Measurements from ENCODE around the gene ARHGAP22.

ARHGAP22 gene

DNA sequence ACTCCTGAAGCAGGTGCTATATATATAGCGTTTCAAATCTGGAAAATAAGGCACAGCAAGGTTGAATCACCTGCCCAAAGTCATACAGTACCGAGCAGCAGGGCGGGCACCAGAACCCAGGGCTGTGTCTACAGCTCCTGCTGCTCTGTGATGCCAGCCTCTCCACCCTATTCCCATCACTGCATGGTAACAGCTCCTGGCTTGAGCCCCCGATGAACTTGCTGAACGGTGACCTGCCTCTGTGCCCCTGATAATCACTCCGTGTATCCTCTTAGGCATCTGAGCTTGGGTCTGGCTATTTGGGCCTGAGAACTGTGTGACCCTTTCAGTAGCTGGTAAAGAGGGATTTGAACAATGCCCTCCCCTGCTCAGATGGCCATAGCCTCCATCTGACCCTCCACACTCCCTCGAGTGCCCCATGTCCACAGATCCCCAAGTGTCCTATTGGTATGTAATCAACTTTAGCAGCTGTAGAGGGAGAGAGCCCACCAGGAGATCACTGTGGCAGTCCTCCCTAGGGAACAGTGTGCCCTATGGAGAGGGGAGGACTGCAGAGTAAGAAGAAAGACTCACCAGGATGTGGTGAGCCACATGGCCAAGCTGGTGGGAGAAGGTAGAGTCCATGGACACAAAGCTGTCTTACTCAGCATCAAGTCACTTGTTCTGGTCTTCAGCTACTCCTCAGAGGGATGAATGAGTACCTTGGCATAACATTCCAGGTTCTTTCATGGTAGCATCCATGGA is 1.1 kb upstream of the ARHGAP22 start:
- no peak for FAIRE-seq

DNA sequence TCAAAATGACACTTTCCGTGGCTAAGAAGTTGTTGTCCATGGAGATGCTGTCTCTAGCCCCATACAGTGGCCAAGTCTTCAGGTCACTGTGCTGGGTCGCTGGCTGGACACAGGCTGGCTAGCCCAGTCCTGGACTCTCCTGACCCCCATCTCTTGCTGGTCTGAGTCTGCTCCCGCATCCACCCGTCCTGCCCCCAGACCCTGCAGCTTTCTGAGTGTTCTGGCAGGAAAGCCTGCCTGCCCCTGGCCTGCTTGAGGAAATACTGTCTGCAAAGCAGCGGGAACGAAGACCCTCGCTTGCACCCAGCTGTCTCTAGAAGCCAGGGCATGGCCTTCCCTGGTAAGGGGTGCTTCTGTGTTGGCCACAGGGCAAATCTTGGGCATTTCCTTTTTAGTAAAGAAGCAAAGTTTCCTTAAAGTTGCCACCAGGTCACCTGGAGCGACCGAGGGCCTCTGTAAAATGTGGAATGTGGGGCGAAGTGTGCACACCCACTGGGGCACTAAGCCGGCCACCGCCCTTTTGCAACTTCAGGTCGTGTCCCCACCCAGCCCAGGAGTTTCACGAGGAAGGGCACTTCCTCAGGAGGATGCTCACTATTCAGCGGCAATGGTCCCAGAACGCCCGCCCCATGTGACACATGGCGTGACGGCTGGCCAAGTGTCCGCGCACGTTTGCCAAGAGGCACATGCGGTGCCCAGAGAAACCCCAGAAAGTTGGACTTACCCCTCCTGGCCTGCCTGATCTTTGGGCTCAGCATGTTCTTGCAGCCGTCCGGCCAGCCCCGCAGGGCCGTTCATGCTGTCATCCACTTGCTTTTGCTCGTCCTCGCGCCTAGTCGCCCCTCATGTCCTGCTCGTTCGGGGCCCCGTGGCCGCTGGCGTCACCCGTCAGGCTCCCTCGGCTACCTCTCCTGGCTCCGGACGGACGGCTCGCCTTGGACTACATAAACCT is 558 bp downstream of the ARHGAP22 start:
- no peak for FAIRE-seq

DNA sequence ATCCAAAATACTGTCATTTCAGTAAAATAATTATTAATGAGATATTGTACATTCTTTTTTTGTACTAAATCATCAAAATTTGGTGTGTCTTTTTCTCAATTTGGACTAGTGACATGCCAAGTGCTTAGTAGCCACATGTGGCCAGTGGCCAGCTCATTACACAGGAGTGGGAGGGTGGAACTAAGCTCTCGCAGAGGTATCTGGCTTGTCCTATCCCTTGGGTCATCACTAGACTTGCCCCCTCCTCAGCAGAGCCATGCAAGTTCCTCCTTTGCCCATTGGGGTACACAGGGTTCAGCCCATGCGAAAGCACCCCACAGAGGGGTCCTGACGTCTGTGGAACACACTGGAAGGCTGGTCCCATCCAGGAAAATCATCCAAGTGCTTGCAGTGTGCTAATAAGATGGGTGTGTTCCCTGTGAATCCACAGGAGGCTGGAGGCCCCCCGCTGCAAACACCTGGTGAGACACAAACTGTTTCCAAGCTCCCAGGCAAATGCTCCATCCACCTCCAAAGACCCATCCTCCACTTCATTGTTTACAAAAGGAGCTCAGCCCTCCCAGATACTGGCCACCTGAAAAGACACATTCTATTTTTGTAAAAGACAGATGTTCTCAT is 1.3 kb downstream of the ARHGAP22 start:
- no peak for FAIRE-seq

DNA sequence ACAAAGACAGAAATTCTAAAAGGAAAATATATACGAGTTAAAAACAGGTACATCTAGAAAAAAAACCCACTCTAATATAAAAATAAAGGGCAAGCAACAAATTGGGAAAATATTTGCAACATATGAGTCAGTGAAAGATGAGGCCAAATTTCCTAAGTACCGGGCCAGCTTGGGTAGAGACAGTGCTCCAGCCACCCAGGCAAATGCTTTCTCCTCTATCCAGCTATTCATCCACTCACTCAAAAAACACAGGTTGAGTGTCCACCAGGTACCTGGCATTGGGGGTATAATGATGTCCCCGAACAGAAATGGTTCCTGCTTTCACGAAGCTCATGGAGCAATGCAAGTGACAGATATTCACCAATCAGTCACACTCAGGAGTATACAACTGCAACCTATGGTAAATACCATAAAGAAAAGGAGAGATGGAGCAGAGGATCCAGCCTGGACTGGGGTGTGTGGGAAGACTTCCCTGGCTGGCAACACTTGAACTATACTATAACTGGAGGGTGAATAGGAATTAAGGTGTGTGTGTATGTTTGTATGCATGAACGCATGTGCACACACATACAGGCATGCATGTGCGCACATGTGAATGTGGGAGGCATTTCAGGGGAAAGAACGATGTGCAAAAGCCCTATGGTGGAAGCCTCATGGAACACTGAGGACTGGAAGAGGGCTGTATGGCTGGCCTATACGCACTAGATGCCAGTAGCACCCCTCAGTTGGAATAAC is 2.3 kb downstream of the ARHGAP22 start:
- no peak for FAIRE-seq

DNA sequence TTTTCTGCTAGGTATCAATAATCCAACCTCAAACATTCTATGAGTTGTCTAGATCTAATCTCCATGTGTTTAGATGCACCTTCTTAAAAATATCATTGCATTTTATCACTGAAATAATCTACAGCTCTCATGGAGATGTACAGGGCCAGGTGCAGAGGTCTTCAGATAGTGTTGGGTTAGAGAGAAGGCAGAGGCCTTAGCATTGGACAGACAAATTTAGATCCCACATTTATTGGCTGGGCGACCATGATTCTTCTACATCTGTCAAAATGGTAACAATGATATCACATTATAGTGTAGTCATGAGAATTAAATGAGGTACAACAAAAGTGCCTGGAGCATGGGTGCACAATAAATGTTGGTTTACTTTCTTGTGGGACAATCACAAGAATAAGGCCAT is 3.1 kb downstream of the ARHGAP22 start:
- FAIRE-seq: no peak

DNA sequence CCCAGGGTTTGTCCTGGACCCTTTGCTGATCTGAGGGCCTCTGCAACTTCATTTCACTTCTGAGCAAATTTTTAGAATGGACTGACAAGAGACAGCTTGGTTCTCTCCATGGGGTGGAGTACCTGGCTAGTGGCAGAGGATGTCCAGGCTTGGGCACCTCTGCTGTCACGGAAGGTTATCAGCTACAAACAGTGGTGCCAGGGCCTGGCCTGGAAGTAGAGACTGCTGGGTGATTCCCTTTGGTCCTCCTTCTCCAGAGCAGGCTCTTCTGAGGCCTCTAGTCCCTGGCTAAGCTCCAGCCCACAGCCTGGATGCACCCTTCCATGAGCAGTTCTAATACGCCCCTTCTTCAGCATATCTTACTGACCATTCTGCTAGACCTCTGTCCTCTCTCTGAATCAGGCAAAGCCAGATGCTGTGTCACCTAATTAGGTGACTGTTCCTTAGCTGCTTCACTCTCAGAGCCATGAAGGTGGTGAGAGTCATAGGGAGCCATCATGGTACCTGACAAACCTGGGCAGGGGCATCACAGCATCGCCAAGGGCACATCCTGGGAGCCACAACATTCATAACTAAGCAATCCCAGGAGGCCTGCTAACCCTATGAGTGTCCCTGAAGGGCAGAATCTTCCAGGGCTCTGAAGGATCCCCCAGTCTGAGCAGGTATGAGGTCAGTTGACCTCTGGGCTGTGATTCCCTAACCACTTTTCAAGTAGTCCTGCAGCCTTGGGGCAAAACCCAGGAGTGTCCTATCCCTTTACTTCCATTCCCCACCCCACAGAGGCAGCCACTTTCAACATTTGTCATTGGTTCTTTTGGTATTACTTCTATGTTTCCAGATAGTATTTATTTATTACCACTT is 4.0 kb downstream of the ARHGAP22 start:
- FAIRE-seq: no peak

DNA sequence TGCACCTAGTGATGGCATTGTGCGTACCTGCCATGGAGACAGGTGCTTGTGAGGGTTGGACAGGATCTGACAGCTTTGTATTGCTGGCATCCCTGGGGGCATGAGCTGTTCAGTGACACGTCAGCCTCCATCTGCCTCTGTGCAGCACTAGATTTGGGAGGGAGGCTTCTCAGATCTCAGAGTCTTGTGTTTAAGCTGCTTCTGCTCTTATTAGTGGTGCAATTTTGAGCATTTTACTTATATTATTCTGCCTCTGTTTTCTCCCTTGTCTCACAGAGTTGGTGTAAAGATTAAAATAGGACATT is 5.1 kb downstream of the ARHGAP22 start:
- no peak for FAIRE-seq

DNA sequence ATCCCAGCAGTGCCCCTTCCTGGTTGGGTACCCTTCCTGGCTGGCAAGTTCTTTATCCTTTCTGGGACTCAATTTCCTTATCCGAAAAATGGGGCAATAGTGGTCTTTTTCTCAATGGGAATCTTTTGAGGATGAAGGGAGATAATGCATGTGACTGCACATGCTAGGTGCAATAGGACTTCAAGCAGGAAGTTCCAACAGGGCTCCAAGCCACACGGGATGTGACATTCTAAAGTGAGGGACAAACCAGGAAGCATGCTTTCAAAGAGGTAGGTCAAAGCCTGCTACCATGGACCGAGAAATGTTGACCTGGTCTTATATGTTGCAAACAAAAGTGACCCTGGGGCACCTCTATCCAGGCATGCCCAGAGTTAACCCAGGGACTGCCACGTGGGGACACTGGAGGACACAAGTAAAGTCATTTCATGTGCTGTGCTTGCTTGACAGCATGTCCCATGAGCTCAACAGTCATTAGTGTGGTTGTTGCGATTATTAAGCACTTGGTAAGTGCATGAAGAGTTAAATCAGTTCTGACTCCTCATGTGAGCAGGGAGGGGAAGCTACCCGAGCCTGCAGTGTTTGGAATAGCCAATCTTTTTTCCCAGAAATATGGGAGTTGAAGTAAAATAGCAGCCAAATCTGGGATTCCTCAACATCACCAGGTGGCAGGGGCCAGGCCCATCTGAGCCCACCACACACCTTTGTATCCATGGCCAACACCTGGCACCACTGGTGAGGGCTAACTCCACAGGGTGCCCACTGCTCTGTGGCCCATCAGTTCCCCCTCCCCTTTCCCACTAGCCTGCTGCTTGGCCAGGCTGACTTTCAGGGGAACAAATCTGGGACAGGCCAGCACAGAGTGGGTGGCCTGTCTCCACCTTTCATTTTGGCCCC is 5.7 kb downstream of the ARHGAP22 start:
- FAIRE-seq: no peak

DNA sequence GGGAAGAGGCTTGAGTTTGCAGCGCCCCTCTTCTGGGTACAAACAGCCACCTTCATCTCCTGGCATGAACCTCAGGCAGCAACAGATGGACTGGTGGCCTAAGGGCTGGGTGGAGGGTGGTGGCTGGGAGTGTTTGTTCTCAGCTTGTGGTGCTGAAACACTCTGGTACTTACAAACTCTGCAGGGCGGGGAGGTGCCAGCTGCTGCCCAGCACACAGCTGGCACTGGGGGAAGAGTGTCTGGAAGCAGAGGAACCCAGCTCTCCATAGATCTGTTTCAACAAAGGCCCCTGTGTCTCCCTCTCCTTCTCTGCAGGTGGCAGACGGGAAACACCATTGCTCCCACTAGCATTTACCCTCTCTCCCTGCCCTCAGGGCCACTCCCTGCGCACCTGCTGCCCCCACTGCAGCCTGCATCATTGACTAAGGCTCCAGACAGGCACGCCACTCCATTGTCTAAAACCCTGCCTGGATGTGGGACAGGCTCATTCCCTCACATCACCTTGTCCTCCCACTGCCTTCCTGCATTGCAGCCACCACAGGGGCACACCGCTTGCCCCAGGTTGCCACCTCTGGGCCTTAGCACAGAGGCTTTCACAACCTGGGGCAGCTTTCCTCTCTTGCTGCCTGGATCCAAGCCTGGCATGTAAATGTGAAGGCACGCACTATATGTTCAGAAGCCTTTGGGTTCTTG is 6.5 kb downstream of the ARHGAP22 start:
- FAIRE-seq: no peak

DNA sequence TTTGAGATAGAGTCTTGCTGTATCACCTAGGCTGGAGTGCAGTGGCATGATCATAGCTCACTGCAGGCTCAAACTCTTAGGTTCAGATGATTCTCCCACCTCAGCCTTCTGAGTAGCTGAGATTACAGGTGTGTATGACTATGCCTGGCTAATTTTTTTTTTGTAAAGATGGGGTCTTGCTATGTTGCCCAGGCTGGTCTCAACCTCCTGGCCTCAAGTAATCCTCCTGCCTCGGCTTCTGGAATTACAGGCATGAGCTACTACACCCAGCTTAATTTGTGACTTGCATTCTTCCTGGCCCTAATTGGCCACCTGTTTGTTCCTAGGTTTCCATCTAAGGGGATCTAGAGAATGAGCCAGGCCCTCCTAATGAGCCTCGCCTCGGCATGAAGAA is 9.3 kb downstream of the ARHGAP22 start:
- FAIRE-seq: no peak

DNA sequence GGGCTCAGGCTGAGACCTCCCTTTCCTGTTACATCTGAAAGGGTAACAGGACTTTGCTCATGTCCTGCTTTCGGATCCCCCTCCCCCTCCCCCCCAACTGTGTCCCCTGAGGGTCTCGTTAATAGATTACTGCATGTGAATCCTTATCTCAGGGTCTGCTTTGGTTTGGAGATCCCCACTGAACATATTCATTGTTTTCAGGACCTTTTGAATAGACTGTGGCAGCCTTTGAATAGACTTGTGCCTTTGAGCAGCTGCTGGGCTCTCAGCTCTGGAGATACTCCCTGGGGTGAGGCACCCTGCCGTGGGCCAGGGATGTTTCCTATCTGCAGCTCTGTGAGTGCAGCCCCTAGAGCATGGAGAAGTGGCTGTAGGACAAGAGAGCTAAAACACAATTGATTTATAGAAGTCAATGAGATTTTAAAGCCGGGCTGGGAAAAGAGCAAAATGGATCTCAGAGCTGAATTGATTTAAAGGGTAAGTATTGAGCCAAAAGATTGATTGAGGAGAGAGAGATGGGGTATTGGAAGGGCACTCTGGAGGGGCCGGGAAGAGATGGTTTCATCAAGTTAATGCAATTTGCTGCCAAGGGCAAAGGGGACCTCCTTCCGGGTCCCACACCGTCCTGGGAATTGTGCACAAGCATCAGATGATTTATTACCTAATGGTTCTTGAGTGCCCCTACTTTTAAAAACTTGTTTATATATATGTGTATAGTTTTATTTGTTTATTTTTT is 9.9 kb downstream of the ARHGAP22 start:
- no peak for FAIRE-seq

DNA sequence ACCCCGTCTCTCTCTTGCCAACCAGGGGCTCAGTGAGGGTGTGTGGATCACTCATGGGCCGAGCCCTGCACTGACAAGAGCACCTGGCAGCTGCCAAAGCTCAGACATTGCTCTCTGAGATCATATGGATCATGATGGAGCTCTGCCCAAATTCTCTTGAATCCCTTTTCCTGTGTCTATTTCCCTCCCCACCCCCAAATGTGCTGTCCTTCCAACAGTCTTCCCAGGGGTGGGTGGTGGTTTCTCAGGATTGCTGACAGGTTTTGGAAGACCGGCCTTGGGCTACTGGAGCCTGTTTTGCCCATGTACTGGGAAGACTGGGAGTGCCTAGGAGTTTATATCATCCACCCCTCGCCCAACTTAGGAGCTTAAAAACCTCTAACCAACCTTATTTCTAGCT is 10.5 kb downstream of the ARHGAP22 start:
- no peak for FAIRE-seq

DNA sequence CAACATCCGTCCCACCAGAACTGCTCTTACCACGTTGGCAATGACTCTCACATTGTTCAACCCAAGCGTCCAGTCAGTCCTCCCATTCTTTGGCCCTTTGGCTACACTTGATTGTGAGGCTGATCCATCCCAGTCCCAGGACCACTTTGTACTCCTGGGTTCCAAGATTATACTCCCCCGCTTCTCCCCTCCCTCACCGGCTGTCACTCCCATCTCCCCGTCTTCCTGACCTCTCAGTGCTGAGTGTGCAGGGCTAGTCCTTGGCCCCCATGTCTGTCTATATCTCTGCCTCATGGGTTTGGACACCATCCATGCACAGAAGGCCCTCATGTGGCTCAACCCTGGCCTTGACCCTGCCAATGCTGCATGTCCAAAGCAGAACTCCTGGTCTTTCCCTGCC is 12.5 kb downstream of the ARHGAP22 start:
- FAIRE-seq: no peak

DNA sequence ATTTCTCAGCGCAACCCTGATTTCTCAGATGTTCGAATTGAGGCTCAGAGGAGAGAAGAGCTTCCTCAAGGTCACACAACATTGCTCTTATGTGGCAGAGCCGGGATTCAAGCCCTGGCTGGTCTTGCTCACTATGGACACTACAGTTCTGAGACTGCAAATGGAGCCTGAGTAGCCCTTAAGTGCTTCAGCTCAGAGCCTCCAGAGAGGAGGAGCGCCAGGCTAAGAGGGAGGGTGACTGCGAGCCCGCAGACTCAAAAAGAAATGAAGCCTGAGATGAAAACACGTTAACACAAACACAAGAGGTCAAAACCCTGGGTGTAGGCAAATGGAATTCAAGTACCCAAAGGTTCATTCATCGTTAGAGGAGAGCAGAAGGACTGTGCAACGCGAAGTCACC is 13.9 kb downstream of the ARHGAP22 start:
- no peak for FAIRE-seq

DNA sequence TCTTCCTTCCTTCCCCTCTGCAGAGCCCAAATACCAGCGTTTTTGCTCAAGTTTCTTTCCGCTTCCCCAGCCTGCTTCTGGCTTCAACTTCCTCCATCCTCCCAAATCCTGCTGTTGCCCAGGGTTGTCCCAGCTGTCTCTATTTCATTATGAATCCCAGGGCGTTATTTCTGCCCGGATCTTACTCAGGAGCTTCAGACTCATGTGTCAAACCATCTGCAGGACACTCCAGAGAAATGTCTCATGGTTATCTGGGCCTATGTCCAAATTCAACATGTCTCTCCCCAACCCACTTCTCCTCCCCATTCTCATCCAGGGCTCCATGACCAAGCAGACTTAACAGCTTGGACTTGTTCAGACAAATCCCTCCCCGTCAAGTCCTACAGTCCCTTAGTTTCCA is 15.6 kb downstream of the ARHGAP22 start:
- FAIRE-seq: no peak

DNA sequence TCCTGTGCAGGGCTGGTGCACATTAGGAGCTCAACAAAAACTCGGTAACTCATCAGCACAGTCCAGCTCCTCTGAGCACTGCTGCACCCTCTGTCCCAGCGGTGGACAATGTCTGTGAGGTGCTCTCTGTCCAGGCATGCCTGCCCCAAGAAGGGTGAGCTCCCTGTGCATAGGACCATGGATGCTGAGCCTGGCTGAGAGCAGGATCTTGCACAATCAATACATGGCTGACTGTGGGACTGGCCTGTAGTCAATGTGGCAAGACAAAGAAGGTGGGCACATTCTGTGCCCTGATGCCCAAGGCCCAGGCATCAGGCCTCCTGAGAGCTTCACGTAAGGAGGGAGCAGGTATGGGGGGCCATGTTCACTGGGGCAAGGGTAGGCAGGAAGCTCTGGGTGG is 17.1 kb downstream of the ARHGAP22 start:
- no peak for FAIRE-seq

DNA sequence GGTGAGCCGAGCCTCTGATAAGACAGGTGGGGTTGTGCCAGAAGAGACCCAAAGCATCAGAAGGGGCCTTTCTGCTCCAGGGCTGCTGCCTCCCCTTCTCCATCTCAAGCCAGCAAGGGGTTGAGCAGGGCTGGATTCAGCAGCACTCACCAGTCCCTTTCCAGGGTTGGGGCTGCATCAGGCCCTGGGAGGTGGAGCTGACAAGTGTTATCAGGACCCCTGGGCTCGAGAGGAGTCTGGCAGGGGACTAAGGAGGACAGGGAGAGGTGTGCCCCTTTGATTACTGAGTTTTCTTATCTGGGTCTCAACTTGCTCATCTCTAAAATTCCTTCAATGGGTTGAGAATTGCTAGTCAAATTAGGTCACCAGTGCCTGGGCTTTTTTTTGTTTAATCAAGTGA is 17.8 kb downstream of the ARHGAP22 start:
- no peak for FAIRE-seq

DNA sequence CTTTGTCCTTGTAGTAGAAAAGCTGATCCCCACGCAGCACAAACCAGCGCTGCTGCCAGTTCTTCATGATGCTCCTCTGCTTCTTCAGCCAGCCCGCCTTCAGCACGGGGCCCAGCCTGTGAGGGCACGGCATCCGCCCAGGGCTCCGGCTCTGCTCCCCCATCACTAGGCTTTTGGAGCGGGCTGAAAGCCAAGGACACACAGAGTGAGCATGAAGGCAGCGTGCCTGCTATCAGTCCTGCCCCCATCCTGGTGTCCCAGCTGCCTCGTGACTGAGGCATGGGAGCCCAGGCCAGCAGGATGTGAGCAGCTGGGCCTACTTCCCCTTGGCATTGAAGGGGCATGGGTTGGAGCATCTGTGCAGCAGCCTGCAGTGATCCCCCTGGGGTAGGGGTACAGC is 21.9 kb downstream of the ARHGAP22 start:
- FAIRE-seq: no peak

DNA sequence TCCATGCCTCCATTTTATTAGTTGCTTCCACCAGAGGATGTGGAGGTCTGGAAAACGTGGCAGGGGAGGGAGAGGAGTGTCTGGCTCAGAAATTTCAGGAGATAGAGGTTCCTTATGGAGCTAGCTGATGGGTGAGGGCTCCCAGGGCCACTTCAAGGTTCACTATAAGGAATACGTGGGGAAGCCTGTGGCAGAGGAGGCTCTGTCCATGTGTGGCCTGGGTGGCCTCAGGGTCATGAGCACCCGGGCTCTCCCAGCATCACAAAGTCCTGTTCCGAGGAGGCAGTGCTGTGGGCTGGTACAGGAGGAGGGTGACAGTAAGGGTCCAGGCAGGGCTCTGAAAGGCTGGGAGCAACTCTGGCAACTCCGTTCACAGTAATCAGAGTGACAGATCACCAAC is 24.6 kb downstream of the ARHGAP22 start:
- no peak for FAIRE-seq

Data from endometrium (tissue), 2 donors.